SU-DHL-6 (cell line): ENCODE results near the gene AOX1.

Source experiments
- H2AFZ ChIP-seq: fragments of 200-600 bp; sonication (generic); 2 replicates; pipeline ENCODE4 v1.6.1; 2014; ENCODE audit warnings: low read depth, mild to moderate bottlenecking, moderate library complexity, mixed read lengths, antibody characterized with exemption, low read length; ENCODE audit not compliant: severe bottlenecking
- H3F3A ChIP-seq: fragments of 200-600 bp; shearing (Covaris generic); 2 replicates; pipeline ENCODE4 v1.6.0; 2016; ENCODE audit warnings: antibody characterized with exemption, mild to moderate bottlenecking; ENCODE audit not compliant: insufficient read depth
- H3K27ac ChIP-seq: fragments of 200-600 bp; sonication (generic); 2 replicates; pipeline ENCODE4 v1.5.1; 2016; ENCODE audit warnings: low read depth, mild to moderate bottlenecking, low read length, moderate library complexity, mixed read lengths
- H3K27me3 ChIP-seq: fragments of 200-600 bp; sonication (generic), shearing (Covaris generic); 2 replicates; pipeline ENCODE4 v1.6.0; 2014; ENCODE audit warnings: mild to moderate bottlenecking, low read length
- H3K36me3 ChIP-seq: fragments of 200-600 bp; sonication (generic); 2 replicates; pipeline ENCODE4 v1.6.1; 2014; ENCODE audit warnings: mild to moderate bottlenecking, low read length, mixed read lengths
- H3K4me2 ChIP-seq: fragments of 300-600, 200-600 bp; shearing (Covaris generic), sonication (generic); 2 replicates; pipeline ENCODE4 v1.6.0; 2014; ENCODE audit warnings: low read length, low read depth, mild to moderate bottlenecking; ENCODE audit not compliant: poor library complexity, severe bottlenecking
- H3K4me3 ChIP-seq: fragments of 200-600 bp; sonication (generic); 2 replicates; pipeline ENCODE4 v1.5.1; 2014; ENCODE audit warnings: antibody characterized with exemption, low read length, mild to moderate bottlenecking, mixed read lengths; ENCODE audit not compliant: insufficient read depth, poor library complexity, severe bottlenecking
- H3K79me2 ChIP-seq: fragments of 200-600 bp; sonication (generic); 2 replicates; pipeline ENCODE4 v1.6.1; 2014; ENCODE audit warnings: mild to moderate bottlenecking, low read length, moderate library complexity; ENCODE audit not compliant: insufficient read depth
- H3K9ac ChIP-seq: fragments of 200-600 bp; sonication (generic); 2 replicates; pipeline ENCODE4 v1.7.0; 2014; ENCODE audit warnings: mild to moderate bottlenecking, low read length
- H3K9me2 ChIP-seq: fragments of 200-600 bp; sonication (generic); replicated peaks from 2 replicates; pipeline ENCODE4 v1.6.1; 2014; ENCODE audit warnings: low read length; ENCODE audit not compliant: insufficient read depth
- H3K9me3 ChIP-seq: fragments of 200-600 bp; sonication (generic); 2 replicates; pipeline ENCODE4 v1.6.1; 2014; ENCODE audit warnings: low read length, mixed read lengths; ENCODE audit not compliant: insufficient read depth
- H4K20me1 ChIP-seq: fragments of 200-600 bp; sonication (generic); 2 replicates; pipeline ENCODE4 v1.6.1; 2014; ENCODE audit warnings: low read depth, mild to moderate bottlenecking, antibody characterized with exemption, low read length, moderate library complexity, mixed read lengths
- EZH2phosphoT487 ChIP-seq: fragments of 200-600 bp; sonication (generic), shearing (Covaris generic); conservative IDR thresholded peaks from 2 replicates; pipeline ENCODE4 v1.6.1; 2018; ENCODE audit warnings: mild to moderate bottlenecking, antibody characterized with exemption, low read length, moderate library complexity, mixed read lengths
- TF ChIP-seq, protein P1 (sequence below): fragments of 200-600 bp; sonication (generic); IDR thresholded peaks from one replicate; pipeline ENCODE4 v1.5.1; 2017; ENCODE audit warnings: antibody characterized with exemption, mild to moderate bottlenecking, low read length, moderate library complexity; ENCODE audit not compliant: insufficient read depth, poor library complexity, severe bottlenecking

The AOX1 gene

DNA sequence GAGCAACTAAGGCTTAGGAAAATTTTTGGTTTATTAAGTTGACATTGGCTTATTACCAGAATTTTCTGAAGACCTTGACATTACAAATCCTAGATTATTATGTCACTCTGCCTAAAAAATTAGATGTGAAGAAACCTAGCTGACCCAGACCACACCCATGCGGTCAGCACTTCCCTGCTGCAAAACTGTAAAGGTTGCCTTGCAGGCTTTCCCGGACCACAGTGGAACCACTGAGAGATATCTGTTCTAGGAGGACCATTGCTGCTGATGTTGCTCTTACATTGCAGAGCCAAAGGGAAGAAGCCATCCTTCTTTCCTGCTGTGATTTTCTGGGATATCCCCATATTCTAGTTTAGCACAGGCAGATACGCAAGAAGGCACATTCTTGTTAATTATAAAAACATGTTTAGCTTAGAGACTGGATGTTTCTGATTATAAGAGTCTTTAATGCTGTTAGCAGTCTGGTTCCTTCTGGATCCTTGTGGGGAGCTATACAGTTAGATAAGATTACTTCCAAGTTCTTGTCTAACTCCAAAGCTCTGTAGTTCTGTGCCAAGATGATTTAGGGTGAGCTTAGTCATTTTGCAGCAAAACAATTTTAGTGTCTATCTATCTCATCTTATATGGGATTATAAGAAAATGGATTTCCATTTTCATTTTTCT lies 70.2 kb downstream of the AOX1 start:
- no peaks in the 10 kb centered on the region for H4K20me1 ChIP-seq
- H3K27me3 ChIP-seq, result no peaks in the 10 kb centered on the region
- no peak overlapping the region for H3K4me2 ChIP-seq
- H3K4me3 ChIP-seq, result no peak overlapping the region
- no peak overlapping the region for H2AFZ ChIP-seq
- H3K9ac ChIP-seq, result no peak overlapping the region
- H3K79me2 ChIP-seq, result no peaks in the 10 kb centered on the region
- TF ChIP-seq EZH2phosphoT487, result no peak
- TF ChIP-seq, protein P1, sequence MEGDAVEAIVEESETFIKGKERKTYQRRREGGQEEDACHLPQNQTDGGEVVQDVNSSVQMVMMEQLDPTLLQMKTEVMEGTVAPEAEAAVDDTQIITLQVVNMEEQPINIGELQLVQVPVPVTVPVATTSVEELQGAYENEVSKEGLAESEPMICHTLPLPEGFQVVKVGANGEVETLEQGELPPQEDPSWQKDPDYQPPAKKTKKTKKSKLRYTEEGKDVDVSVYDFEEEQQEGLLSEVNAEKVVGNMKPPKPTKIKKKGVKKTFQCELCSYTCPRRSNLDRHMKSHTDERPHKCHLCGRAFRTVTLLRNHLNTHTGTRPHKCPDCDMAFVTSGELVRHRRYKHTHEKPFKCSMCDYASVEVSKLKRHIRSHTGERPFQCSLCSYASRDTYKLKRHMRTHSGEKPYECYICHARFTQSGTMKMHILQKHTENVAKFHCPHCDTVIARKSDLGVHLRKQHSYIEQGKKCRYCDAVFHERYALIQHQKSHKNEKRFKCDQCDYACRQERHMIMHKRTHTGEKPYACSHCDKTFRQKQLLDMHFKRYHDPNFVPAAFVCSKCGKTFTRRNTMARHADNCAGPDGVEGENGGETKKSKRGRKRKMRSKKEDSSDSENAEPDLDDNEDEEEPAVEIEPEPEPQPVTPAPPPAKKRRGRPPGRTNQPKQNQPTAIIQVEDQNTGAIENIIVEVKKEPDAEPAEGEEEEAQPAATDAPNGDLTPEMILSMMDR, result no peak
- H3F3A ChIP-seq, result no peaks in the 10 kb centered on the region
- H3K9me3 ChIP-seq, result no peaks in the 10 kb centered on the region
- no peaks in the 10 kb centered on the region for H3K36me3 ChIP-seq
- no peaks in the 10 kb centered on the region for H3K9me2 ChIP-seq
- H3K27ac ChIP-seq, result no peak overlapping the region

DNA sequence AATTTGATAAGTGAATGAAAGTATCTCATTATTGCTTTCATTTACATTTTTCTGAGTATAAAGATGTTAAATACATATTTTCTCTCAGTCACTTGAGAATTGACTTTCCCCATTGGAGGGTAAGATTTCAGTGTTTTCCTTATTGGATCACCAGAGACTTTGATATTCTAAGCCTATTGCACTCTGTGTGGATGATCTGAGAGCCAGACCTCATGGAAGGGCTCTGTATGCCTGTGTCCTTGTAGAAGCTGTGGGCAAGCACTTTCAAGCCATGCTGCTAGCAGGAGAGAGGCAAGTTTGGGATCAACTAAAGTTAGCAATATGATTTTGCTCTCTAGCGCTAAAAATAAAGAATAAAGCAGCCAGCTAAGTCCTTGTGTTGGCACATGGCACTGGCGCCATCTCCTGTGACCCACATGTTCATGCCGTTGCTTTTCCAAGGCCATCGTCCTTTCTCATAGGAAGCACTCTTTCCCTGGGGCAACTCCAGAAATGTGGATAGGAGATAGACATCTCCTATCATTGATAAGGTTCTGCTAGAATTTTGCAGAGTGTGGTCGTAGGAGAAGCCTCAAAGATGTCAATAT lies 72.6 kb downstream of the AOX1 start:
- Histone ChIP-seq H3K9me2 (no peaks in the 10 kb centered on the region), H3K9ac (no peak overlapping the region)

DNA sequence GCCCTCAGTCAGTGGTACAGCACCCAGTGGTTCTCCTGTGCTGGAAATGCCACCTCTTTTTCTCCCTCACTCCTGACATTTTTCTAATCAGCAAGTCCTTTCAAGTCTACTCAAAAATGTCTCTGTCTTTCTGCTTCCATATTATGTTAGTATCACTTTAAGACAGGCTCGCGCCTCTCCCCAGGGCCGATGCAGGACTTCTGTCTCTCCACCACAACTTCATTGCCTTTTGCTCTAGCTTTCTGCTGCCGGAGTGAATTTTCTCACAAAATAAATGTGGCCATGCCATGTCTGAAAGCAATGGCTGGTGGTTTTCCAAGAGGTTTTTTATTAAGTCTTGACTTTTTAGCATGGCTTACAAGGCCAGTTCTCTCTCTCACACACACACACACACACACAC lies 73.6 kb downstream of the AOX1 start:
- Histone ChIP-seq H3K4me3 (no peak overlapping the region), H4K20me1 (no peaks in the 10 kb centered on the region), H3K9ac (no peak overlapping the region), H3K4me2 (no peak overlapping the region), H3K27me3 (no peaks in the 10 kb centered on the region), H3K9me2 (no peaks in the 10 kb centered on the region), H3K9me3 (no peaks in the 10 kb centered on the region), H3F3A (no peaks in the 10 kb centered on the region), H3K79me2 (no peaks in the 10 kb centered on the region), H2AFZ (no peak overlapping the region), H3K36me3 (no peaks in the 10 kb centered on the region), H3K27ac (no peak overlapping the region)
- TF ChIP-seq EZH2phosphoT487, result no peak
- TF ChIP-seq, protein P1, result no peak

More for the DNA sequence above, 72.6 kb downstream of the AOX1 start:
- Histone ChIP-seq H2AFZ (no peak overlapping the region), H3K27me3 (no peaks in the 10 kb centered on the region), H3K27ac (no peak overlapping the region), H3K4me3 (no peak overlapping the region), H3F3A (no peaks in the 10 kb centered on the region), H4K20me1 (no peaks in the 10 kb centered on the region), H3K4me2 (no peak overlapping the region), H3K36me3 (no peaks in the 10 kb centered on the region), H3K79me2 (no peaks in the 10 kb centered on the region), H3K9me3 (no peaks in the 10 kb centered on the region)
- TF ChIP-seq, protein P1, result no peak
- TF ChIP-seq EZH2phosphoT487, result no peak
